Vagina (tissue), 2 donors: ENCODE results near the gene SLC9A6.

Source experiments
- POLR2AphosphoS5 ChIP-seq, 2 donors: sonication (generic); formaldehyde crosslinking; IDR thresholded peaks; one replicate each; pipeline ENCODE4 v1.9.0; 2017; ENCODE audit warnings: antibody characterized with exemption in 2 of 2, mild to moderate bottlenecking in 2 of 2, low read depth in 1 of 2; ENCODE audit not compliant: insufficient read depth in 1 of 2
- TF ChIP-seq, protein P1 (sequence below), 3 experiments: fragments of 450-650 bp in 2 of 3; fragments of 200-600 bp in 1 of 3; sonication (generic) in 1 of 3; IDR thresholded peaks; one replicate each; pipeline ENCODE4 v1.5.1; 2017 to 2019; ENCODE audit warnings: antibody characterized with exemption in 3 of 3, mild to moderate bottlenecking in 2 of 3, moderate library complexity in 2 of 3

DNA sequence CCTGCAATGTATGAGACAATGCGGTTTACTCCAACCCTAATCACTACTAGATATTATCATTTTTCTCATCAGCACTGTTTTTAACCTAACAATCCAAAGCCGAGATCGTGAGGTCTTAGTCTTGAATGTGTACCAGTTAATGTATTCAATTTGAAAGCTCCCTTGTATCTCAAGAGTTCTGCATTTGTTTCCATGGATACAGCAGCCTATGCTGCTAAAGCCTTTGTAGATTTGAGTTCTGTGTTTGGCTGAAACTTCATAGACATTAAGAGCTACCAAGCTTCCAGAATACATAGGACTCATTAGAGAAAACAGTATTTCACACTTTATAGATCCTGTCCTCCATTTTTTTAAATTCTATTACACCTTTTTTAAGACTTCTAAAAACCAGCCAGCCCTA lies 39.9 kb downstream of the SLC9A6 start:
- TF ChIP-seq, protein P1, sequence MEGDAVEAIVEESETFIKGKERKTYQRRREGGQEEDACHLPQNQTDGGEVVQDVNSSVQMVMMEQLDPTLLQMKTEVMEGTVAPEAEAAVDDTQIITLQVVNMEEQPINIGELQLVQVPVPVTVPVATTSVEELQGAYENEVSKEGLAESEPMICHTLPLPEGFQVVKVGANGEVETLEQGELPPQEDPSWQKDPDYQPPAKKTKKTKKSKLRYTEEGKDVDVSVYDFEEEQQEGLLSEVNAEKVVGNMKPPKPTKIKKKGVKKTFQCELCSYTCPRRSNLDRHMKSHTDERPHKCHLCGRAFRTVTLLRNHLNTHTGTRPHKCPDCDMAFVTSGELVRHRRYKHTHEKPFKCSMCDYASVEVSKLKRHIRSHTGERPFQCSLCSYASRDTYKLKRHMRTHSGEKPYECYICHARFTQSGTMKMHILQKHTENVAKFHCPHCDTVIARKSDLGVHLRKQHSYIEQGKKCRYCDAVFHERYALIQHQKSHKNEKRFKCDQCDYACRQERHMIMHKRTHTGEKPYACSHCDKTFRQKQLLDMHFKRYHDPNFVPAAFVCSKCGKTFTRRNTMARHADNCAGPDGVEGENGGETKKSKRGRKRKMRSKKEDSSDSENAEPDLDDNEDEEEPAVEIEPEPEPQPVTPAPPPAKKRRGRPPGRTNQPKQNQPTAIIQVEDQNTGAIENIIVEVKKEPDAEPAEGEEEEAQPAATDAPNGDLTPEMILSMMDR (IDR thresholded peaks at IDR 0.05): no peak
- TF ChIP-seq POLR2AphosphoS5 (IDR thresholded peaks at IDR 0.05; ENCODE audit: insufficient read depth in 1 of 2, low read depth in 1 of 2): no peak
